PC-9 (cell line): ENCODE data around the gene RAMP1.

Experiments
- EZH2 ChIP-seq: fragments of 200-600 bp; sonication (generic); IDR thresholded peaks from 2 replicates; pipeline ENCODE4 v1.8.0; 2017; ENCODE audit warnings: antibody characterized with exemption, low read depth
- TF ChIP-seq, protein P1 (sequence below): fragments of 200-600 bp; sonication (generic); conservative IDR thresholded peaks from 2 replicates; pipeline ENCODE4 v1.6.1; 2017; ENCODE audit warnings: mixed run types, antibody characterized with exemption, mild to moderate bottlenecking, moderate library complexity

DNA sequence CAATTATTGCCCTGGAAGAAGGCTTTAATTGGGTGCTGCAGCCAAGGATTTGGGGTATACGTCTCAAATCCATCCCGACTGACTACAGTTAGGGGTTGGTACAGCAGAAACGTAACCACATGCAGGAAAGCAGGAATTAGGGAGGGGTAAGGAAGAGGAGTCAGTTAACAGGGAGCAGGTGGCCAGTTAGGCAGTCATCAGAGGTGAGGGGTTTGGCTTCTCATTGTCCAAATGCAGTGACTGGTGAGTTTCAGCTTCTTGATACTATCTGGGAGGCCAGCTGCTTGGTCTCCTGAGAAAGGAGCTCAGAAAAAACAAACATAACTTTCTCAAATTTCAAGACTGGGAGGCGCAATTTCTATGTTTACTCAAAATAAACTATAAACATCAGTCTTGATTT is 68.6 kb downstream of the RAMP1 start:
- TF ChIP-seq, protein P1, sequence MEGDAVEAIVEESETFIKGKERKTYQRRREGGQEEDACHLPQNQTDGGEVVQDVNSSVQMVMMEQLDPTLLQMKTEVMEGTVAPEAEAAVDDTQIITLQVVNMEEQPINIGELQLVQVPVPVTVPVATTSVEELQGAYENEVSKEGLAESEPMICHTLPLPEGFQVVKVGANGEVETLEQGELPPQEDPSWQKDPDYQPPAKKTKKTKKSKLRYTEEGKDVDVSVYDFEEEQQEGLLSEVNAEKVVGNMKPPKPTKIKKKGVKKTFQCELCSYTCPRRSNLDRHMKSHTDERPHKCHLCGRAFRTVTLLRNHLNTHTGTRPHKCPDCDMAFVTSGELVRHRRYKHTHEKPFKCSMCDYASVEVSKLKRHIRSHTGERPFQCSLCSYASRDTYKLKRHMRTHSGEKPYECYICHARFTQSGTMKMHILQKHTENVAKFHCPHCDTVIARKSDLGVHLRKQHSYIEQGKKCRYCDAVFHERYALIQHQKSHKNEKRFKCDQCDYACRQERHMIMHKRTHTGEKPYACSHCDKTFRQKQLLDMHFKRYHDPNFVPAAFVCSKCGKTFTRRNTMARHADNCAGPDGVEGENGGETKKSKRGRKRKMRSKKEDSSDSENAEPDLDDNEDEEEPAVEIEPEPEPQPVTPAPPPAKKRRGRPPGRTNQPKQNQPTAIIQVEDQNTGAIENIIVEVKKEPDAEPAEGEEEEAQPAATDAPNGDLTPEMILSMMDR, result no peak
- TF ChIP-seq EZH2, result no peak
